HG03097 (cell line): ENCODE data around the gene TTC4.

Experiments
- ATAC-seq: cut with Tn5 transposase; IDR thresholded peaks from one replicate; pipeline ENCODE4 v1.9.1; 2021; ENCODE audit not compliant: unreplicated experiment, low FRiP score

Gene TTC4

GRCh38 chr1:54777431-54777830 is 61.8 kb downstream of the TTC4 start:
- no peak for ATAC-seq

GRCh38 chr1:54781023-54781723 is 65.5 kb downstream of the TTC4 start:
- ATAC-seq = no peak

DNA sequence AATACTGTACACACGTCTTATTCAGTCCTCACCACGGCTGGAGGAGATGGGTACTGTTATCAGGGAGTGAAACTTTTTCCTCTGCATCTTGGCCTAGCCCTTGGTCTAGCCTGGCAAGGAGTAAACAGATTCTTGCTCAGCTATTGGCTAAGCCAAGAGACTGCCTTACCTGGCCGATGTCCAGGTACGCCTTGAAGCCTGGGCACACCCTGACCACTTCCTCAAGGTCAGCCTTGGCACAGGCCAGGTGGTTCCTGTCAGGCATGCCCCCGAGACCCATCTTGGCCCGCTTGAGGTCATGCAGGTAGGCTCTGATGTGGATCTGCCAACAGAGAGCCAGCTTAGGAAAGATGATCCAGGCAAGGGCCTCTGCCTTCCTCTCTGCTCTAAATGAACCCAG is 66.5 kb downstream of the TTC4 start:
- no peak for ATAC-seq

DNA sequence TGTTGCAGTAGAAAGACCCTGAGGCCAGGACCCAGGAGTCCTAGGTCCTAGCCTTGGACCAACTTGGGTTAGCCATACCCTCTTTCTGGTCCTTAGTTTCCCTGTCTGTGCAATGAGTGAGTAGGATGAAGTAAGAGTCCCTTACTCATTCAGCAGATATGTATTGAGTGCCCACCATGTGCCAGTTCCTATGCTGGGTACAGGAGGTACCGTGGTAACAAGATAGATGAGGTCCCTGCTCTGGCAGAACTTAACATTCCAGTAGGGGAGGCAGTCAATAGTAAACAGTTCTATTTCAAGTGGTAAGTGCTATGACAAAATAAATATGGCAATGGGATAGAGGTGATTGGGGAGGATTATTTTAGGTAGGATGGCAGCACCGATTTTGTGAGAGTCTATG is 66.9 kb downstream of the TTC4 start:
- ATAC-seq = no peak

- no peak for ATAC-seq
Observed at GRCh38 chr1:54784066-54784465, 68.4 kb downstream of the TTC4 start.

- ATAC-seq = no peak
Observed at GRCh38 chr1:54786778-54787177, 71.1 kb downstream of the TTC4 start.

GRCh38 chr1:54787604-54788003 is 71.9 kb downstream of the TTC4 start:
- no peak for ATAC-seq

DNA sequence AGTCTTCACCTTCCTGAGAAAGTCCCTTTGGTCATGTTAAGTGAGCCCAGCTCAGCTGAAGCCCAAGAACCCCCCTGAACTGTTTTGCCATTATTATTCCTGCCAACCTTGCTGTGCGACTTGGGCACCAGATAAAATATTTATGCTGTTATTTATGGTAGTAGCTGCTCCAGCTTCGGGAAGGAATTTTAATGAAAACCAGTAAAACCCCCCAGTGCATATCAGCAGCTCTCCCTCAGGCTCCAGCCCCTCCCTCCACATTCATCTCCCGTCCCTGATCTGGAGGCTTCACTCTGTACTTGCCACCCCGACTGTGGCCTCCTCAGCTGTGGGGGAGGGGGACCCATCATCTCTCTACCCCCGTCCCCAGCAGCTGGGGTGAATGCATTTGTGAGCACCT is 72.8 kb downstream of the TTC4 start:
- ATAC-seq = no peak

DNA sequence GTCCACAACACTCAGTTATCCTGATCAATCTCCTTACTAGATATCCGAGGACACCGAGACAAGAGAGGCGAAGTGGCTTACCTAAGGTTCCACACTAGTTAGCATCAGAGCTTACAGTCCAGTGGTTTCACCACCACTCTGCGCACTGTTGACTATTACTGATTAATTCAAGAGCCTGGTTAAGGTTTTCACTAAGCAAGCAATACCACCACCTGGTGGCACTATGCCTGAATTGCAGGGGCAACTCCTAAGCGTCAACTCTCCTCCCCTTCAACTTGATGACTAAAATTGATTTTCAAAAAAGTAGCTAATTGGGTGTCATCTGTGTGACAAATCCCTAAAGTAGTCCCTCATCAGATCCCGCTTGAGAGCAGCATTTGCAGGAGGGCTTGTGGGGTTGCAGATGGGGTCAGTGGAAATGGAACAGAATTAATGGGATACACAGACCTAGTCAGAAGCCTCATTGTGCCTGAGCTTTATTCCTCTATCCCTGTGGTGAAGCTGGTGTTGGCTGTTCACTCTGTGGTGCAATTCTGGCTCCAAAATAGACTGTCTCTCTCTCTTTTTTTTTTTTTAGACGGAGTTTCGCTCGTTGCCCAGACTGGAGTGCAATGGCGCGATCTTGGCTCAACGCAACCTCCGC is 76.3 kb downstream of the TTC4 start:
- ATAC-seq = no peak
